Heart left ventricle (tissue), 13 donors: ENCODE data around the gene CGAS.

Experiments used
- POLR2A ChIP-seq, 2 donors: fragments of 450-650 bp; IDR thresholded peaks; one replicate each; pipeline ENCODE4 v1.6.1; 2017; ENCODE audit warnings: antibody characterized with exemption in 2 of 2, mild to moderate bottlenecking in 2 of 2, moderate library complexity in 2 of 2
- TF ChIP-seq, protein P1 (sequence below), 12 donors: fragments of 200-600 bp; sonication (generic) in 4 of 12; IDR thresholded peaks; one replicate each; pipeline versions ENCODE4 v1.5.0 to v1.8.0; 2018 to 2022; ENCODE audit warnings: antibody characterized with exemption in 12 of 12, mild to moderate bottlenecking in 5 of 12
- donor health status: ischemic (EF 13 %, LVEDD 7.1; RV severe dilation, severe dysfunction).
- donor health status: DM: no; HTN: yes; CAD: no.
- donor health status: DM: no; HTN: no; CAD: no.
- donor health status: ischemic (EF 25% LVEDD 6.9; RV normal size, moderate dysfunction).
- donor health status: ischemic (EF 25% LVEDD 5.7; RV mildly dilated, moderate dysfunction).
- donor health status: ischemic (EF 35%, LVEDD 5.7; RV mildly dilated, moderate dysfunction).
- donor health status: nonischemic (EF 11% LVEDD 7.7; RV severe dilation, severe dysfunction).
- donor health status: DM: yes; HTN: yes; CAD: no.
- donor health status: PGD.
- donor health status: ischemic (EF 29% LVEDD 5.4; RV normal size, mild dysfunction).
- donor health status: nonischemic (EF 23%, LVEDD 6.1; RV moderate dilation, normal function).

DNA sequence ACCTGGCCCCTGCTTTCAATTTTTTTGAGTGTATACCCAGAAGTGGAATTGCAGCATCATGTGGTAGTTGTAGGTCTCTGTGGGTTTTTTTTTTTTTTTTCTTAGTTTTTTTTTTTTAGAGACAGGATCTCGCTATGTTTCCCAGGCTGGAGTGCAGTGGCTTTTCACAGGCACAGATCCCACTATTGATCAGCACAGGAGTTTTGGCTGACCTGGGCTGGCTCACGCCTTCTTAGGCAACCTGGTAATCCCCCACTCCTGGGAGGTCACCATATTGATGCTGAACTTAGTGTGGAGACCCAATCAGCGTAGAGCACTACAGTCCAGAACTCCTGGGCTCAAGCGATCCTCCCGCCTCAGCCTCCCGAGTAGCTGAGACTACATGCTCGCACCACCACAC is 35.4 kb upstream of the CGAS start:
- no peak for TF ChIP-seq POLR2A (IDR thresholded peaks at IDR 0.05)
- TF ChIP-seq, protein P1, sequence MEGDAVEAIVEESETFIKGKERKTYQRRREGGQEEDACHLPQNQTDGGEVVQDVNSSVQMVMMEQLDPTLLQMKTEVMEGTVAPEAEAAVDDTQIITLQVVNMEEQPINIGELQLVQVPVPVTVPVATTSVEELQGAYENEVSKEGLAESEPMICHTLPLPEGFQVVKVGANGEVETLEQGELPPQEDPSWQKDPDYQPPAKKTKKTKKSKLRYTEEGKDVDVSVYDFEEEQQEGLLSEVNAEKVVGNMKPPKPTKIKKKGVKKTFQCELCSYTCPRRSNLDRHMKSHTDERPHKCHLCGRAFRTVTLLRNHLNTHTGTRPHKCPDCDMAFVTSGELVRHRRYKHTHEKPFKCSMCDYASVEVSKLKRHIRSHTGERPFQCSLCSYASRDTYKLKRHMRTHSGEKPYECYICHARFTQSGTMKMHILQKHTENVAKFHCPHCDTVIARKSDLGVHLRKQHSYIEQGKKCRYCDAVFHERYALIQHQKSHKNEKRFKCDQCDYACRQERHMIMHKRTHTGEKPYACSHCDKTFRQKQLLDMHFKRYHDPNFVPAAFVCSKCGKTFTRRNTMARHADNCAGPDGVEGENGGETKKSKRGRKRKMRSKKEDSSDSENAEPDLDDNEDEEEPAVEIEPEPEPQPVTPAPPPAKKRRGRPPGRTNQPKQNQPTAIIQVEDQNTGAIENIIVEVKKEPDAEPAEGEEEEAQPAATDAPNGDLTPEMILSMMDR (IDR thresholded peaks at IDR 0.05), result no peak
